Head of caudate nucleus (tissue), 42 donors: ENCODE data around the gene DDAH2.
A peak's percentile ranks its signal among the peaks of the same experiment; 100 is the strongest.

Experiments used
- DNase-seq, 42 donors: peaks; one replicate each; pipeline versions ENCODE4 v3.0.0 to v3.0.0-alpha.2; 2020 to 2021; ENCODE audit warnings: mixed read lengths in 7 of 42
- intact Hi-C: fragments of 100-400 bp; cut with DNase I; formaldehyde crosslinking; loops from one replicate; pipeline ENCODE4 v1.15.0; 2022

Gene DDAH2

DNA sequence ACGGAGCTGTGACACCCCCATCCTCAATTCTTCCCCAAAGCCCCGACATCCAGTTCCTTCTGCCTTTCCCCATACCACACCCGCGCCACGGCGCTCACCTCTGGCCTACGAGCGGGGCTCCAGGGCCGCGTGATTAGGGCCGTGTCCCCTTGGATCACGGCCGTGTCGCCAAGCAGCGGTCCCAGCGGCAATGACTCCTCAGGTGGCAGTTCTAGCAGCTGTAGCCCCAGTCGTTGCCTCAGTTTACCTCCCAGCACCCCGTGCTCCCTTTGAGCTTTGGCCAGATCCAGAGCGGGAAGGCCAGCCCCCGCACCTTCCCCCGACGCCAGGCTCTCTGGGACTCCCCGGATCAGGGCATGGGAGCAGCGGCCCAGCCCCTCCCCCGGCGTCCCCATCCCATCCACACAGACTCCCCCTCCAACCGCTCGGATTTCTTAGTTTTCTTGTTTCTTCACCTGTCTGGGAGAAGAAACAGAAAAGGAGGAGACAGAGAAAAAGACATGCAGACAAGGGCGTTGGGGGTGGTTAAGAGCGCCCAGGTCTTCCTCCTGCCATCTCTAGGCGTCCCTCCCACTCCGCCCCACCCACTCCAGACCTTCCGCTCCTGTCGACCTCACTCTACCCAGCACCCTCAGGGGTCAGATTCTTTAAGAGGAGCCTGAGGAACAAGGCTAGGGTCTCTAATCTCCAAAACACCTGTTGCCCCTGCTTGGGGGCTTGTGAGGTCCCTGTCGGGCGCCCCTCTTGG, at the start of gene DDAH2:
Gene DDAH2 (minus strand): TSS at position 533 of the 748 bp plus-strand sequence. CDS start 138 bp downstream, at position 395.
- intact Hi-C loops = no loop called here
- DNase-seq = peak in 1 of 42 donors; percentile 36

GRCh38 chr6:31778193-31778592, 49.1 kb upstream of the DDAH2 start:
- no peak for DNase-seq
- intact Hi-C loops = no loop called here

DNA sequence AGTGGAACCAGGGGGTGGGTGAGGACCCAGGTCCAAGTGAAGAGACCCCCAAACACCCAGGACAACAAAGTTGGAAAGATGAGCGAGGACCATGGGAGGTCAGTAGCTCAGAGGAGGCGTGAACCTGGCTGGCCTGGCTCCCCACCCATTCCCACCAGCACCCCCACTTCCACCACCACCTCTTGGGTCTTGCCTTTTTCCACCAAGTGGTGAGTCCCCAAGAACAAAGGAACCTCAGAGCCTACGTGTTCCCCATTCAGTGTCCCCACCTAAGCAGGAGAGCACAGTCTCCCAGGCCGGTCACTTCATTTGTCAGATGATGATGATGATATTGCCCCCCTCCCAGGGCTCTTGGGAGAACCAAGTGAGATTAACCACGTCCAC, 48.6 kb upstream of the DDAH2 start:
- intact Hi-C loops = no loop called here
- DNase-seq = no peak

GRCh38 chr6:31776989-31777666, 48.0 kb upstream of the DDAH2 start, which contains the start of gene VWA7:
Gene VWA7 (minus strand): TSS chr6:31777328. CDS start chr6:31776779, 549 bp downstream.
- peak; percentile 44 to 90 (median 71) for DNase-seq
- intact Hi-C loops = no loop called here

GRCh38 chr6:31776485-31776988, 47.4 kb upstream of the DDAH2 start:
- DNase-seq = peak in 29 of 42 donors; percentile 18 to 73 (median 49)

DNA sequence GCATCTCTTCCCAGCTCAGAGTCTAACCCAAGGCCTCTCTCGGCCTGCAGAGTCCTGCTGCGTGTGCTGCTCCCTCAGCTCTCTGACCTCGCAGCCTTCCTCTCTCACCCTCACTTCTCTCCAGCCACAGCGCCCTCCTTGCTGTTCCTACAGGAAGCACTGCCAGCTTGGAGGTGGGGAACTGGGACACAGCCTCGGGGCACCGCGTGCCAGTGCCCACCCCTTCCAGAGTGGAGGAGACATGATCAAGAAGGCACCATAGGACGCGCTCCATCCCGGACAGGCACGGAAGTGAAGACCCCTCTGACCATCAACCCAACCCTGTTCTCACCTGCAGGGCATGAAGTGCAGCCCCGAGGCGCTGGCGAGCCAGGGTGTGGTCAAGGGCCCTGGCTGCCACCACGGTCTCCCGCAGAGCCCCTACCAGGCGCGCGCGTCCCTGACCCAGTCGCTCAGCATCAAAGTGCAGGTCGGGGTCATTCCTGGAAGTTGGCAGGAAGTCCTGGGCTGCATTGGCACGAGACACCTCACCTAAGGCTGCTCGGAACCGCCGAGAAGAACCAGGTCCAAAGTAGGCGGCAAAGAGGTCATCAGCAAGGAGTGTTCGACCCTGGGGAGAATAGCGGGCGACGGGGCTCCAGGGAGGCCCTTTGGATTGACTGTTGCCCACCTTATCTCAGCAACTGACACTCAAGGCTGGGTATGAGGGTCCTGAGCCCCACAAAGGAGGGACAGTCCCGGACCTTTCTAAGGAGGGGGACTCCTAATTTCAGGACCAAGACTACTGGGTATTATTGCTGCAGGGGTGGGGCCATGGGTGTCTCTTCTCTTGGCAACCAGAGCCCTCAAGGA, 46.8 kb upstream of the DDAH2 start:
- DNase-seq = no peak
- intact Hi-C loops = no loop called here

More at GRCh38 chr6:31776485-31776988, 47.4 kb upstream of the DDAH2 start:
- intact Hi-C loops = no loop called here

DNA sequence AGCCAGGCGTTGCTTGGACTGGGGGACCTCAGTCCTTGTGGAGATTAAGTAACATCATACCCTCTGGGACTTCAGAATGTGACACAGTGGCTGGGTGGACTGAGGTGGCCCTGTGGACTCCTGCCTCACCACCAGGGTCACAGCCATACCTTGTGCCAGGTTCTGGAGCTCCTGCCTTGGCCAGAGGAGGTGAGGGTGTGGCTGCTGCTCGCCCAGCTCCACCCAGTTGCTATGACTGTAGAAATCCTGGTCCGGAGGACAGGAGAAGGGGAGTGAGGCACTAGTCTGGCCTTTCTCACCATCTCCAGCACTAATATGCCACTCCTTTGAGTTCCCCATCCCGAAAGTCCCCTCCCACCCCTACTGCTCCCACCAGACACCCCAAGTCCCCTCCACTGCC, 46.1 kb upstream of the DDAH2 start:
- intact Hi-C loops = no loop called here
- DNase-seq = no peak

- intact Hi-C loops = no loop called here
- DNase-seq = peak in 16 of 42 donors; percentile 18 to 64 (median 40)
These were observed 42.9 kb upstream of the DDAH2 start for GRCh38 chr6:31771992-31772358.

DNA sequence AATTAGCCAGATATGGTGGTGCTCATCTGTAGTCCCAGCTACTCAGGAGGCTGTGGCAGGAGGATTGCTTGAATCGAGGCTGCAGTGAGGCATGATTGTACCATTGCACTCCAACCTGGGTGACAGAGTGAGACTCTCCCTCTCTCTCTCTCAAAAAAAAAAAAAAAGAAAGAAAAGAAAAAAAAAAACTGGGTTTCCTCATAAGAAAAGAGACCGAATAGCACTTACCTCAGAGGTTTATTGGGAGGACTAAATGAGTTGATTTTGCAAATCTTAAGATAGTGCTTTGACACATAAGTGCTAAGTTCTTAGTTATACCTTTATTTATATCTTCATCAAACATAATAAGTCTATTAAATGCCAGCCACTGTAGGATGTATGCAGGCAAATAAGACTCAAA, 41.8 kb upstream of the DDAH2 start:
- intact Hi-C loops = no loop called here
- no peak for DNase-seq

GRCh38 chr6:31769684-31770371, 40.7 kb upstream of the DDAH2 start:
- intact Hi-C loops = no loop called here
- DNase-seq = peak in 30 of 42 donors; percentile 21 to 73 (median 40)

DNA sequence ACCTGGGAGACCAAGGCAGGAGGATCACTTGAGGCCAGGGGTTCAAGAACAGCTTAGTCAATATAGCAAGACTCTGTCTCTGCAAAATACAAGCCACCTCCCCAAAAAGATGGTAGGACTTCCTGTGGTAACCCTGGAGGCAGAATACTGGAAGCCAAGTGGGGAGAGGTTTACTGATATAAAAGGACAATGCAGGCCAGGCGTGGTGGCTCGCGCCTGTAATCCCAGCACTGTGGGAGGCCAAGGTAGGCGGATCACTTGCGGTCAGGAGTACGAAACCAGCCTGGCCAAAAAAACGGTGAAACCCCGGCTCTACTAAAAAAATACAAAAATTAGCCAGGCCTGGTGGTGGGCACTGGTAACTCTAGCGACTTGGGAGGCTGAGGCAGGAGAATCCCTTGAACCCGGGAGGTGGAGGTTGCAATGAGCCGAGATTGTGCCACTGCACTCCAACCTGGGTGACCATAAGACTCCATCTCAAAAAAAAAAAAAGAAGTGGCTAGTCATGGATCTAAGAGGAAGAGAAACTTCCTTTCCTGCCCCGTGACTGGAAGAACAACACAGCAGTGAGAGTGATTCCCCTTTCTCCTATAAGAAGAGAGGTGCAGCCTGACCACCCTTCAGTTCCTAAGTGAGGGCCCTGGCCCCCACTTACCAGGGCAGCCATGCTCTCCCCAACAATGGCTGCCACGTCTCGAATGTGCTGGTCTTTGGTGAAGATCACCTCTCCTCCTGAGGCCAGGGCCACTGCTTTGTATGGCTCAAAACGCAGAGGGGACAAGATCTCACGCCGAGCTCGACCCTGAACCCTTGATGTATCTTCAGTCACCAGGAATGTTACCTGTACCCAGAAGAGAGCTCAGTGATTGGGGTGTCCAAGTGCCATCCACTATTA, 39.5 kb upstream of the DDAH2 start:
- peak in 2 of 42 donors; percentile 16 to 51 for DNase-seq

GRCh38 chr6:31767096-31767645, 38.1 kb upstream of the DDAH2 start:
- no peak for DNase-seq
- intact Hi-C loops = no loop called here

More for the DNA sequence above, 39.5 kb upstream of the DDAH2 start:
- intact Hi-C loops = no loop called here

- intact Hi-C loops = no loop called here
- no peak for DNase-seq
These were observed 37.1 kb upstream of the DDAH2 start for GRCh38 chr6:31765910-31766794.

GRCh38 chr6:31765559-31765909, 36.4 kb upstream of the DDAH2 start:
- no peak for DNase-seq
- intact Hi-C loops = no loop called here

- no peak for DNase-seq
- intact Hi-C loops = no loop called here
These were observed 35.1 kb upstream of the DDAH2 start for GRCh38 chr6:31764198-31764597.

GRCh38 chr6:31763619-31763940, 34.5 kb upstream of the DDAH2 start:
- DNase-seq = peak in 1 of 42 donors; percentile 21
- intact Hi-C loops = no loop called here
